Suppressor macrophage (primary cell): ENCODE data around the gene CSF3R.

Experiments
- DNase-seq, 4 experiments: peaks; one replicate each; pipeline ENCODE4 v3.0.0-alpha.2; 2020 to 2022
- total RNA-seq, 17 experiments: gene quantifications; one replicate each; lab custom pipeline; 2026; ENCODE audit warnings: mixed read lengths in 6 of 17, inconsistent platforms in 3 of 17; lab: John Stamatoyannopoulos, UW

The CSF3R gene
- total RNA-seq, result 46.2 to 216 (median 59.9) reads per million in 17 experiments

- DNase-seq, result peak; percentile 59 to 83 (median 76)
Measured at GRCh38 chr1:36482724-36483388, at the start of gene CSF3R. Gene CSF3R, minus strand, starts transcription at chr1:36482913. Its CDS starts 3,417 bp downstream, at chr1:36479496.

GRCh38 chr1:36531833-36532232 is 49.1 kb upstream of the CSF3R start:
- no peak for DNase-seq

- DNase-seq, result no peak
Measured at GRCh38 chr1:36530791-36531190, 48.1 kb upstream of the CSF3R start.

- no peak for DNase-seq
Measured at GRCh38 chr1:36530261-36530660, 47.5 kb upstream of the CSF3R start.

GRCh38 chr1:36529769-36530260 is 47.1 kb upstream of the CSF3R start:
- DNase-seq, result no peak

GRCh38 chr1:36528361-36529349 is 45.9 kb upstream of the CSF3R start:
- DNase-seq, result peak in 1 of 4 experiments; percentile 9

GRCh38 chr1:36525166-36525565 is 42.5 kb upstream of the CSF3R start:
- no peak for DNase-seq

GRCh38 chr1:36524359-36525062 is 41.8 kb upstream of the CSF3R start:
- DNase-seq, result no peak

- no peak for DNase-seq
Measured at GRCh38 chr1:36523850-36524249, 41.1 kb upstream of the CSF3R start.

- no peak for DNase-seq
Measured at GRCh38 chr1:36523230-36523495, 40.5 kb upstream of the CSF3R start.

- no peak for DNase-seq
Measured at GRCh38 chr1:36522461-36523229, 39.9 kb upstream of the CSF3R start.

- DNase-seq, result no peak
Measured at GRCh38 chr1:36522021-36522420, 39.3 kb upstream of the CSF3R start.

GRCh38 chr1:36520771-36521420 is 38.2 kb upstream of the CSF3R start:
- no peak for DNase-seq

- no peak for DNase-seq
Measured at GRCh38 chr1:36520056-36520455, 37.3 kb upstream of the CSF3R start.

- DNase-seq, result peak; percentile 43 to 69 (median 56)
Measured at GRCh38 chr1:36517011-36517771, 34.5 kb upstream of the CSF3R start.

GRCh38 chr1:36516372-36517010 is 33.8 kb upstream of the CSF3R start:
- DNase-seq, result peak; percentile 71 to 84 (median 80)

GRCh38 chr1:36515315-36516138 is 32.8 kb upstream of the CSF3R start:
- DNase-seq, result peak in 3 of 4 experiments; percentile 8 to 31 (median 27)

- DNase-seq, result no peak
Measured at GRCh38 chr1:36514501-36514900, 31.8 kb upstream of the CSF3R start.
